ENCODE data around the gene DAAM2.

DAAM2 gene

DNA sequence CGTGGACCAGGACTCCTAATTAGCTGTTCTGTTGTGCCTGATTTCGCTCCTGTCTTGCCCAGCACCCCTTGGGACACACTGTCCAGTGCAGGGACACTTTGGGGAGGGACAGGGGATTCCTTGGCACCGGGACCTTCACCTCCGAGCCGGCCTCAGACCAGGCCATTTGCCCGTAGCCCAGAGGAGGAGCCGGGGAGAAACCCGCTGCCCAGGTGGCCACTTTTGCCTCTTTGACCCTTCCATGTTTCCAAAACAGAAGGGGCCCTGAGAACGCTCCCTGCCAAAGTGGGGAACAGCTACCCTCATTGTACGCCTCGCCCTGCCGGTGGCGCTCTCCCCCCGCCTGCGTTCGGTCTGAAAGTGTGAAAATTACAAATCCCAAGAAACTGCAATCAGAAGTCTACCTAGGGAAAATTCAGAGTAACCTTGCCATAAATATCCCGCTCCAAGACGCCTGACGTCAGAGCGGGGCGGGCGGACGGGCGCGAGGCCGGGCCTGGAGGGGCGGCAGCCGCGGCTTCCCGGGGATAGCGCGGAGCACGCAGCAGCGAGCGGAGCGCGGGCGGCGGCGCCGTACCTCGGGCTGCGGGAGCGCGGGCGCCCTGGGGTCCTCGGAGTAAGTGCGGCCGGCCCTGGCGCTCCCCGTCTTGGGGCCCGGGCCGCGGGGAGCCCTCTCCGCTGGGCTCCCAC, at the start of gene DAAM2:
DAAM2 (plus strand) TSS at position 527 of the 690 bp plus-strand sequence. CDS start 63,927 bp downstream, outside the sequence.
- no peak for DNase-seq

GRCh38 chr6:39746795-39747194, 45.4 kb upstream of the DAAM2 start:
- DNase-seq = no peak

GRCh38 chr6:39752835-39753724, 39.1 kb upstream of the DAAM2 start:
- no peak for DNase-seq

GRCh38 chr6:39753725-39754045, 38.5 kb upstream of the DAAM2 start:
- no peak for DNase-seq

GRCh38 chr6:39754514-39755115, 37.6 kb upstream of the DAAM2 start:
- no peak for DNase-seq

DNA sequence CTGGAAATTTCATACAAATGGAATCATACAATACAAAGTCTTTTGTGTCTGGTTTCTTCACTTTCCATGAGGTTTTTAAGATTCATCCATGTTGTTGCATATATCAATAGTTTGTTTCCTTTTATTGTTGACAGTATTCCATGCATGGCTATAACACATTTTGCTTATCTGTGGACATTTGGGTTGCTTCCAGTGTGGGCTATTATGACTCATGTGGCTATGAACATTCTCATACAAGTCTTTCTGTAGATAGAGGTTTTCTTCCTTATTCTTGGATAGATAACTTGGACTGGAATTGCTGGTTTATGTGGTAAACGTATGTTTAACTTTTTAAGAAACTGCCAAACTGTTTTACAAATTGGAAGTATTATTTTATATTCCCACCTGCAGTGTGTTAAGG, 36.9 kb upstream of the DAAM2 start:
- DNase-seq = no peak

GRCh38 chr6:39756582-39756981, 35.6 kb upstream of the DAAM2 start:
- no peak for DNase-seq

DNA sequence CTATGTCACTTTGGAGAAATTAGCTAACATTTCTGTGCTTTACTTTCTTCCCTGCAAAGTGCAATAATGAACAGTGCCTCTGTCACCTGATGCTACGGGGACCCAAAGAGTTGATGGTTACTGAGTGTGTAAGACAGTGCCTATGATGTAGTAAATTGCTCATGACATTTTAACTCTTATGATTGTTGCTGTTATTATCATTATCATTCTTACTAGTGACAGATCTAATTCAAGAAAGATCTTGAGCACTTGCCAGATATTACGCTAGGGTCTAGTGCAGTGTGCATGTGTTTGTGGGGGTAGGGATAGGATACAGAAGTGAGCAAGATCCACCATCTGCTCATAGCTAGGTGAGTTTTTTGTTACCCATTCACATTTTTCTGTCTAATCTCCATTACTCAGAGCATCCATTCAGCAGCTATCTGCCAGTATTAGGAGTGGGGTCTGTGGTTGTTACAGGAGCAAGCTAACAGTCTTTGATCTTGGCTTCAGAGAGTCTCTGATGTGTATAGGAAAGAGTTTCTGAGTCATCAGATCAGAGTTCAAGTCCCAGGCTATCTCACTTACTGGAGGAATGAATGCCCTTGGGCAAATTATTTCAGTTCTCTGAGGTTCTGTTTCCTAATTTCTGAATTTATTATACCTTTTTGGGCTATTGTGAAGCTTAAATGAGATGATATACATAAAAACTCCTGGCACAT, 33.1 kb upstream of the DAAM2 start:
- DNase-seq = no peak

DNA sequence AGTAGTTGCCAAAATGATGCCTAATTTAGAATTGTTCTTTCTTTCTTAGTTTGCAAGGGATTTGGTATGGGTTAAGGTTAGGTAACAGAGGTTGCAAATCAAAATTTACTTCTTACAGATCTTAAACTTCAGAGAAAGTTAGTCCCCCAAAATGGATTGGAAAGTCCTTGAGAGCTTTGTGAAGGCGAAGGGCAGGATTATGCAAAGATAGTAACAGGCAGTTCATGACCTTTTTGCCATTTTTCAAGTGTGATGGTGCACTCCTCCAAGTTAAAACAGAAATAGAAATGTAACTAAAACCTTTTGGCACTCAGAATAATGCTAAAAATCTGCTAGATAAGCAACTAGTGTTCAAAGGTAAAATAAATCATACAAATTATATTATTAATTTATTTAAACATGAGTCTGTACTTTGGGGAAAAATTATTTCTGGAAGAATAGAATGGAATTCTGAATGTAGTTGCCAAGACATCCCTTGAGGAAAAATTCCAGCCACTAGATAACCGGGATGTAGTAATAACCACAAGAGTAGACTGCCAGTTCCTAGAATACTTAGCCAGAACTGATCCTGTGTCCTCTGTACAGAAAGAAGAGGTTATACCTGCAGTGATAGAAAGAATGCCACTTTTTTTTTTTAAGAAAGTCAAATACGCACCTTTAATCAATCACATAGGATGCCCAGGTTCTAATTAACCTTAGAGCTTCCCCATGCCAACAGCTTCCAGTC, 31.8 kb upstream of the DAAM2 start:
- no peak for DNase-seq

DNA sequence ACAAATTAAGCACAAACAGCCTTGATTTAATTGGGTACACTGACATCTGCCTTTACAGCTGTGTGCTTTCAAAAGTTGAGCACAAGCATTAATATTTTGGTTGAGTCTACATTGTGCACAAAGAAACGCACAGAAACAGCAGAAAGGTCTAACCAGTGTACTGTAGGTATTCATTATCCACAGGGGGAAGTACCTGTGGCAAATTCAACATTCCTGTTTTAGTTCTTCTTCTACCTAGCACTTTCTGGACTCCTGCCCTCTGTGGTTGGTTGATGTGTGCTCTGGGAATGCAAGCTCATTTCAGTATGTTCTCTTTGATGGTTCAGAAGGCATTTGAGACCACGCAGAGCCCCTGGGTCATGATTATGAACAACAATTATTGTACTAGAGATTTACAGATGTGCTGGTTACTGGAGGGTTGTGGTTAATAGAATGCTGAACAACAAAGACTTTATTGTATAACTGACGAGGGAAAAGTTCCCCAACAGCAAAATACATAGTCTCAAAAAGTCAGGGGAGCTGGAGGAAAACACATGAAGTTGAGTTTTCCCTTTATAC, 26.6 kb upstream of the DAAM2 start:
- no peak for DNase-seq

GRCh38 chr6:39769012-39769411, 23.2 kb upstream of the DAAM2 start:
- DNase-seq = no peak

DNA sequence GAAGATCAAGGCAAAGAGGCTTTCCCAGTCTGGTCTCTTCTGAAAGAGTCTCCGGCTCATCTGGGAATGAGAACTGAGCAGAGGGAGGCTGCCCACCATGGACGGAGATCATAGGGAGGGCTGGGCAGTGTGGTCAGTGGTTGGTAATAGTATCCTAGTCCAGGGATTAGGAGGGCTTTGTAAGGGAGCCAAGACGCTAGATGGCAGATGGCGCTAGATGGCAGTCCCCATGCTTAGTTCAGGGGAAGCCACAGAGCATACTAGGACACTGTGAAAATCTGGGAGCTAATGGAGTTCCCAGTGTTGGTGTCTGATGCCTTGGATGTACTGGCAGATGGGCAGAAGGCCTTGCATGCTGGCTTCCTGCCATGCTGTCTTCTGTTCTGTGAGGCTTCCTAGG, 21.7 kb upstream of the DAAM2 start:
- no peak for DNase-seq

GRCh38 chr6:39772559-39773273, 19.5 kb upstream of the DAAM2 start:
- no peak for DNase-seq

GRCh38 chr6:39773782-39774181, 18.4 kb upstream of the DAAM2 start:
- no peak for DNase-seq

GRCh38 chr6:39776581-39776980, 15.6 kb upstream of the DAAM2 start:
- DNase-seq = no peak

DNA sequence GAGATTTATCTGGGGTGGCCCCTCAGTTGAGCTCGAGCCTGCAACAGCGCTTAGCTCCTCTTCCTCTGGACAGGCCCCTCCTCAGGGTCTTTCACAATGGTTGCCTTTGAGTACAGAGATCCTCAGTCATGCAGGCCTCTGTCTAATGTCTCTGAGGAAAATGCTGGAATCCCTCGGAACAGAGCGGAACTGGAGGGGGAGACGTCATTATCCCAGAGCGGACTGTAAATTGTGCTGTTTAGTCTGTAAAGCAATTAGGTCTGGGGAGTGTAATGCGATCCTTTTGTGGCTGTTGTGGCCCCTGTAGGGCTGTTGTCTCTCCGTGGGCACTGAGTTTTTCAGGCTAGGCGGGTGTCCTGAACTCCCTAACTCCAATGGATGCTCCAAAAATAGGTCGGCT, 15.0 kb upstream of the DAAM2 start:
- no peak for DNase-seq

DNA sequence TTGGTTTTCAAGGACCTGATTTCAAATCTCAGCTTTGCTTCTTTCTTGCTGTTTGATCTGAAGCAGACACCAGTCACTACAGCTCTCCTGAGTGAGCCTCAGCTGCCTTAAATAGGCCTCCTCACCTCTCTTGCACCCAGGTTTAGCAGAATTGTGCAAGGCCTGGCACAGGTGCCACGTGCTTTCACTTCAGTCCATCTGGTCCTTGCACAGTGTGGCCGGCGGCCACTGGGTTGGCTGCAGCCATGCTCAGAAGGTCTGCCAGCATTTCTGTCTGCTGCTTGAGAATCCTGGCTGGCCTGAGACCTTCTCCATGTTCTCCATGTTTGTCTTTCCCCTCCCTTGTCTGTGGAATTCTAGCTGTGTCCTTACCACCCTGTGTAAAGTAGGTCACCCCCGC, 14.5 kb upstream of the DAAM2 start:
- no peak for DNase-seq

GRCh38 chr6:39778581-39779255, 13.5 kb upstream of the DAAM2 start:
- no peak for DNase-seq

GRCh38 chr6:39785281-39785680, 6.9 kb upstream of the DAAM2 start:
- no peak for DNase-seq

- no peak for DNase-seq
These were observed 5.5 kb upstream of the DAAM2 start for GRCh38 chr6:39786649-39787048.

DNA sequence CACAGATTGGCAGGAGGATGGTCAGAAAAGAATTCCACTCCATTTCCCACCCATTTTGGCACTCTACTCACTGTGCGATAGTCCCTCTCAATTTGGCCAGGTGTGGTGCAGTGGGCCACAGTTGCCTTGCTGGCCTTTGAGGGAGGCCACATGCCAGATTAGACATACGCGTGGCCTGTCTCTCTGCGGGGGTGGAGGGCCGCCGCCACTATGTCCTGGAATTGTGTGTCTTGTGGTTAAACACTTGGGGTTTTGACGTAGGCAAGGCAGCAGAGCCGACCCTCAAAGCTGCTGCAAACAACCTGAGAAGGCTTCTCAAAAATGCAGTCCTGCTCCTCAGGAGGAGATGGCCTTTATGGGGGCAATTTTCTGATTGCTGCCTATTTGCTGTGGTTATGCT, 4.9 kb upstream of the DAAM2 start:
- DNase-seq = no peak

Data from hematopoietic multipotent progenitor cell treated with erythropoietin and hydrocortisone succinate and interleukin-3 and kit ligand, for 6 days (in vitro differentiated cells).